Stimulated activated effector memory CD8-positive, alpha-beta T cell treated with anti-CD3 and anti-CD28 coated beads, Interleukin-12 subunit alpha, Interleukin-12 subunit beta, amount 100 ng/mL, for 72 hours (primary cell): Measurements from ENCODE around the gene NEGR1.

ENCODE experiments used
- ATAC-seq: fragments of 150-1000 bp; cut with Tn5 transposase; 2 replicates; pipeline ENCODE4 v1.10.0; 2021
- DNase-seq, 2 donors: peaks; one replicate each; pipeline ENCODE4 v3.0.0; 2021 to 2022; ENCODE audit warnings: low spot score in 2 of 2
- H3K27ac Mint-ChIP-seq: one replicate; pipeline ENCODE4 v1.8.0; 2022; ENCODE audit warnings: mild to moderate bottlenecking, mixed read lengths
- H3K36me3 Mint-ChIP-seq: one replicate; pipeline ENCODE4 v1.8.0; 2022; ENCODE audit warnings: mild to moderate bottlenecking, mixed read lengths
- H3K4me1 Mint-ChIP-seq: one replicate; pipeline ENCODE4 v1.8.0; 2022; ENCODE audit warnings: mixed read lengths
- H3K4me3 Mint-ChIP-seq: one replicate; pipeline ENCODE4 v1.8.0; 2022; ENCODE audit warnings: mild to moderate bottlenecking, mixed read lengths
- H3K9me3 Mint-ChIP-seq: one replicate; pipeline ENCODE4 v1.8.0; 2022; ENCODE audit warnings: mixed read lengths

NEGR1 gene

GRCh38 chr1:71804140-71804539 lies 478.2 kb downstream of the NEGR1 start:
- Mint-ChIP-seq H3K4me1 (no peaks in the 10 kb centered on the region), H3K27ac (no peak overlapping the region), H3K4me3 (no peak overlapping the region), H3K36me3 (no peaks in the 10 kb centered on the region), H3K9me3 (peaks cover 8% of the 10 kb centered on the region)
- ATAC-seq (no peak), DNase-seq (no peak)

- H3K4me1 Mint-ChIP-seq, result no peaks in the 10 kb centered on the region
- peaks cover 6% of the 10 kb centered on the region for H3K9me3 Mint-ChIP-seq
- ATAC-seq, result no peak
- H3K4me3 Mint-ChIP-seq, result no peak overlapping the region
- H3K27ac Mint-ChIP-seq, result no peak overlapping the region
- no peak for DNase-seq
- no peaks in the 10 kb centered on the region for H3K36me3 Mint-ChIP-seq
Observed at GRCh38 chr1:71796006-71796405, 486.3 kb downstream of the NEGR1 start.

GRCh38 chr1:71792264-71792663 lies 490.1 kb downstream of the NEGR1 start:
- ATAC-seq (no peak), DNase-seq (no peak)
- Mint-ChIP-seq H3K27ac (no peak overlapping the region), H3K4me1 (no peaks in the 10 kb centered on the region), H3K9me3 (peaks cover 12% of the 10 kb centered on the region), H3K4me3 (no peak overlapping the region), H3K36me3 (no peaks in the 10 kb centered on the region)

GRCh38 chr1:71788113-71788512 lies 494.2 kb downstream of the NEGR1 start:
- H3K27ac Mint-ChIP-seq, result no peak overlapping the region
- no peaks in the 10 kb centered on the region for H3K36me3 Mint-ChIP-seq
- no peak for DNase-seq
- no peak overlapping the region for H3K4me3 Mint-ChIP-seq
- H3K9me3 Mint-ChIP-seq, result peaks cover 15% of the 10 kb centered on the region
- H3K4me1 Mint-ChIP-seq, result no peaks in the 10 kb centered on the region
- no peak for ATAC-seq

- H3K4me1 Mint-ChIP-seq, result no peaks in the 10 kb centered on the region
- no peak for ATAC-seq
- no peak overlapping the region for H3K4me3 Mint-ChIP-seq
Observed at GRCh38 chr1:71787699-71788098, 494.6 kb downstream of the NEGR1 start.

GRCh38 chr1:71786218-71786617 lies 496.1 kb downstream of the NEGR1 start:
- Mint-ChIP-seq H3K4me3 (no peak overlapping the region), H3K36me3 (no peaks in the 10 kb centered on the region), H3K4me1 (no peaks in the 10 kb centered on the region), H3K9me3 (peaks cover 12% of the 10 kb centered on the region), H3K27ac (no peak overlapping the region)
- no peak for ATAC-seq
- DNase-seq, result no peak

More at GRCh38 chr1:71787699-71788098, 494.6 kb downstream of the NEGR1 start:
- no peaks in the 10 kb centered on the region for H3K36me3 Mint-ChIP-seq
- H3K9me3 Mint-ChIP-seq, result peaks cover 15% of the 10 kb centered on the region
- no peak overlapping the region for H3K27ac Mint-ChIP-seq
- DNase-seq, result no peak

GRCh38 chr1:71785450-71785849 lies 496.9 kb downstream of the NEGR1 start:
- DNase-seq (no peak), ATAC-seq (no peak)
- H3K4me3 Mint-ChIP-seq, result no peak overlapping the region

GRCh38 chr1:71785000-71785399 lies 497.3 kb downstream of the NEGR1 start:
- DNase-seq, result no peak
- Mint-ChIP-seq H3K27ac (no peak overlapping the region), H3K4me1 (no peaks in the 10 kb centered on the region), H3K9me3 (peaks cover 5% of the 10 kb centered on the region), H3K4me3 (no peak overlapping the region), H3K36me3 (no peaks in the 10 kb centered on the region)
- no peak for ATAC-seq

More at GRCh38 chr1:71785450-71785849, 496.9 kb downstream of the NEGR1 start:
- H3K4me1 Mint-ChIP-seq, result no peaks in the 10 kb centered on the region
- H3K9me3 Mint-ChIP-seq, result peaks cover 8% of the 10 kb centered on the region
- H3K27ac Mint-ChIP-seq, result no peak overlapping the region
- H3K36me3 Mint-ChIP-seq, result no peaks in the 10 kb centered on the region

- no peak overlapping the region for H3K4me3 Mint-ChIP-seq
- peaks cover 5% of the 10 kb centered on the region for H3K9me3 Mint-ChIP-seq
- ATAC-seq (no peak), DNase-seq (no peak)
- H3K4me1 Mint-ChIP-seq, result no peaks in the 10 kb centered on the region
- H3K27ac Mint-ChIP-seq, result no peak overlapping the region
- H3K36me3 Mint-ChIP-seq, result no peaks in the 10 kb centered on the region
Observed at GRCh38 chr1:71784241-71784640, 498.1 kb downstream of the NEGR1 start.

GRCh38 chr1:71783071-71783470 lies 499.3 kb downstream of the NEGR1 start:
- Mint-ChIP-seq H3K36me3 (no peaks in the 10 kb centered on the region), H3K9me3 (peaks cover 5% of the 10 kb centered on the region), H3K27ac (no peak overlapping the region), H3K4me3 (no peak overlapping the region), H3K4me1 (no peaks in the 10 kb centered on the region)
- DNase-seq (no peak), ATAC-seq (no peak)

- no peak overlapping the region for H3K27ac Mint-ChIP-seq
- H3K4me1 Mint-ChIP-seq, result no peaks in the 10 kb centered on the region
- DNase-seq (no peak), ATAC-seq (no peak)
- H3K9me3 Mint-ChIP-seq, result peaks cover 5% of the 10 kb centered on the region
- no peak overlapping the region for H3K4me3 Mint-ChIP-seq
- no peaks in the 10 kb centered on the region for H3K36me3 Mint-ChIP-seq
Observed at GRCh38 chr1:71781450-71781849, 500.9 kb downstream of the NEGR1 start.

GRCh38 chr1:71780681-71781080 lies 501.7 kb downstream of the NEGR1 start:
- no peaks in the 10 kb centered on the region for H3K4me1 Mint-ChIP-seq
- ATAC-seq (no peak), DNase-seq (no peak)
- peaks cover 5% of the 10 kb centered on the region for H3K9me3 Mint-ChIP-seq
- H3K4me3 Mint-ChIP-seq, result no peak overlapping the region
- no peaks in the 10 kb centered on the region for H3K36me3 Mint-ChIP-seq
- H3K27ac Mint-ChIP-seq, result no peak overlapping the region

- ATAC-seq, result no peak
- H3K4me3 Mint-ChIP-seq, result no peak overlapping the region
- DNase-seq, result no peak
- H3K27ac Mint-ChIP-seq, result no peak overlapping the region
- H3K9me3 Mint-ChIP-seq, result peaks cover 2% of the 10 kb centered on the region
- H3K36me3 Mint-ChIP-seq, result no peaks in the 10 kb centered on the region
- H3K4me1 Mint-ChIP-seq, result no peaks in the 10 kb centered on the region
Observed at GRCh38 chr1:71778940-71779339, 503.4 kb downstream of the NEGR1 start.

- Mint-ChIP-seq H3K36me3 (no peaks in the 10 kb centered on the region), H3K4me3 (no peak overlapping the region), H3K27ac (no peak overlapping the region), H3K9me3 (no peaks in the 10 kb centered on the region), H3K4me1 (no peaks in the 10 kb centered on the region)
- ATAC-seq (no peak), DNase-seq (no peak)
Observed at GRCh38 chr1:71777094-71777493, 505.2 kb downstream of the NEGR1 start.

GRCh38 chr1:71774705-71775104 lies 507.6 kb downstream of the NEGR1 start:
- no peak overlapping the region for H3K27ac Mint-ChIP-seq
- H3K4me1 Mint-ChIP-seq, result no peaks in the 10 kb centered on the region
- no peaks in the 10 kb centered on the region for H3K36me3 Mint-ChIP-seq
- ATAC-seq, result no peak
- H3K4me3 Mint-ChIP-seq, result no peak overlapping the region
- H3K9me3 Mint-ChIP-seq, result no peaks in the 10 kb centered on the region
- DNase-seq, result no peak

- DNase-seq (no peak), ATAC-seq (no peak)
- Mint-ChIP-seq H3K27ac (no peak overlapping the region), H3K4me1 (no peaks in the 10 kb centered on the region), H3K9me3 (peaks cover 15% of the 10 kb centered on the region), H3K4me3 (no peak overlapping the region), H3K36me3 (no peaks in the 10 kb centered on the region)
Observed at GRCh38 chr1:71770121-71770520, 512.2 kb downstream of the NEGR1 start.

- H3K4me3 Mint-ChIP-seq, result no peak overlapping the region
- H3K27ac Mint-ChIP-seq, result no peak overlapping the region
- ATAC-seq (no peak), DNase-seq (no peak)
- H3K4me1 Mint-ChIP-seq, result no peaks in the 10 kb centered on the region
- H3K36me3 Mint-ChIP-seq, result no peaks in the 10 kb centered on the region
- peaks cover 16% of the 10 kb centered on the region for H3K9me3 Mint-ChIP-seq
Observed at GRCh38 chr1:71766748-71767147, 515.6 kb downstream of the NEGR1 start.
